Loucy (cell line): ENCODE results near the gene WTAP.

Experiments
- CTCF ChIP-seq: fragments of 200-600 bp; sonication (generic); conservative IDR thresholded peaks from 2 replicates; pipeline ENCODE4 v1.5.1; 2014; ENCODE audit warnings: mild to moderate bottlenecking, antibody characterized with exemption, low read length
- EZH2phosphoT487 ChIP-seq: fragments of 200-600 bp; IDR thresholded peaks from 2 replicates; pipeline ENCODE4 v1.6.1; 2018; ENCODE audit warnings: antibody characterized with exemption, mild to moderate bottlenecking, moderate library complexity, borderline replicate concordance

GRCh38 chr6:159715605-159716004 is 11.7 kb upstream of the WTAP start:
- TF ChIP-seq CTCF (no peak), EZH2phosphoT487 (no peak)
